Middle frontal gyrus (tissue), 1 donor: ENCODE measurements around the gene MAGOHB.
A peak's percentile ranks its signal among the peaks of the same experiment; 100 is the strongest.
"Not testable (repeated sequence)": the region's sequence is repeated elsewhere in the genome, so short reads cannot be mapped to it uniquely, and the experiment has no call there.

ENCODE experiments used
- DNase-seq: peaks from one replicate; pipeline ENCODE4 v3.0.0-alpha.2; 2015; ENCODE audit warnings: low spot score; ENCODE audit errors: extremely low spot score

Gene MAGOHB

GRCh38 chr12:10612984-10613348 is 443 bp downstream of the MAGOHB start:
- no peak for DNase-seq

GRCh38 chr12:10612110-10612509 is 1.3 kb downstream of the MAGOHB start:
- DNase-seq, result no peak

GRCh38 chr12:10611258-10611657 is 2.2 kb downstream of the MAGOHB start:
- DNase-seq, result not testable (repeated sequence)

- no peak for DNase-seq
Observed at GRCh38 chr12:10610188-10610587, 3.2 kb downstream of the MAGOHB start.

GRCh38 chr12:10607885-10608458 is 5.4 kb downstream of the MAGOHB start:
- no peak for DNase-seq

GRCh38 chr12:10601860-10602259 is 11.5 kb downstream of the MAGOHB start:
- DNase-seq, result no peak

- DNase-seq, result no peak
Observed at GRCh38 chr12:10600988-10601387, 12.4 kb downstream of the MAGOHB start.

- no peak for DNase-seq
Observed at GRCh38 chr12:10595881-10596280, 17.5 kb downstream of the MAGOHB start.

- no peak for DNase-seq
Observed at GRCh38 chr12:10590966-10591365, 22.4 kb downstream of the MAGOHB start.

GRCh38 chr12:10584415-10584814 is 29.0 kb downstream of the MAGOHB start:
- DNase-seq, result no peak

GRCh38 chr12:10582704-10583103 is 30.7 kb downstream of the MAGOHB start:
- DNase-seq, result no peak

- not testable (repeated sequence) for DNase-seq
Observed at GRCh38 chr12:10582133-10582532, 31.3 kb downstream of the MAGOHB start.

GRCh38 chr12:10574307-10574706 is 39.1 kb downstream of the MAGOHB start:
- no peak for DNase-seq

- not testable (repeated sequence) for DNase-seq
Observed at GRCh38 chr12:10572021-10572490, 41.4 kb downstream of the MAGOHB start.

GRCh38 chr12:10571141-10571540 is 42.3 kb downstream of the MAGOHB start:
- no peak for DNase-seq

GRCh38 chr12:10567813-10568212 is 45.6 kb downstream of the MAGOHB start:
- no peak for DNase-seq

GRCh38 chr12:10563966-10564365 is 49.4 kb downstream of the MAGOHB start:
- no peak for DNase-seq

GRCh38 chr12:10563002-10563401 is 50.4 kb downstream of the MAGOHB start:
- DNase-seq, result no peak

- DNase-seq, result peak; percentile 54
Observed at GRCh38 chr12:10562306-10562933, 51.0 kb downstream of the MAGOHB start.

GRCh38 chr12:10559244-10559643 is 54.2 kb downstream of the MAGOHB start:
- DNase-seq, result no peak

- DNase-seq, result no peak
Observed at GRCh38 chr12:10558789-10559188, 54.6 kb downstream of the MAGOHB start.

GRCh38 chr12:10558301-10558700 is 55.1 kb downstream of the MAGOHB start:
- no peak for DNase-seq

GRCh38 chr12:10557766-10558165 is 55.6 kb downstream of the MAGOHB start:
- DNase-seq, result no peak
